GM12874 (cell line): Measurements from ENCODE around the gene OAS2.

Source experiments
- TF ChIP-seq, protein P1 (sequence below): IDR thresholded peaks from 2 replicates; pipeline ENCODE4 v1.5.1; 2011; ENCODE audit warnings: low read depth, mild to moderate bottlenecking, control low read depth, low read length, moderate library complexity; ENCODE audit not compliant: insufficient read depth

The OAS2 gene

DNA sequence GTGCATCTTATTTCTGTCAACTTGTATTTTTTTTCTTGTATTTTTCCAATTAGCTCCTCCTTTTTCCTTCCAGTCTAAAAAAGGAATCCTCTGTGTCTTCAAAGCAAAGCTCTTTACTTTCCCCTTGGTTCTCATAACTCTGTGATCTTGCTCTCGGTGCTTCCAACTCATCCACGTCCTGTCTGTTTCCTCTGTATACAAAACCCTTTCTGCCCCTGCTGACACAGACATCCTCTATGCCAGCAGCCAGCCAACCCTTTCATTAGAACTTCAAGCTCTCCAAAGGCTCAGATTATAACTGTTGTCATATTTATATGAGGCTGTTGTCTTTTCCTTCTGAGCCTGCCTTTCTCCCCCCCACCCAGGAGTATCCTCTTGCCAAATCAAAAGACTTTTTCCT is 32.4 kb downstream of the OAS2 start:
- TF ChIP-seq, protein P1, sequence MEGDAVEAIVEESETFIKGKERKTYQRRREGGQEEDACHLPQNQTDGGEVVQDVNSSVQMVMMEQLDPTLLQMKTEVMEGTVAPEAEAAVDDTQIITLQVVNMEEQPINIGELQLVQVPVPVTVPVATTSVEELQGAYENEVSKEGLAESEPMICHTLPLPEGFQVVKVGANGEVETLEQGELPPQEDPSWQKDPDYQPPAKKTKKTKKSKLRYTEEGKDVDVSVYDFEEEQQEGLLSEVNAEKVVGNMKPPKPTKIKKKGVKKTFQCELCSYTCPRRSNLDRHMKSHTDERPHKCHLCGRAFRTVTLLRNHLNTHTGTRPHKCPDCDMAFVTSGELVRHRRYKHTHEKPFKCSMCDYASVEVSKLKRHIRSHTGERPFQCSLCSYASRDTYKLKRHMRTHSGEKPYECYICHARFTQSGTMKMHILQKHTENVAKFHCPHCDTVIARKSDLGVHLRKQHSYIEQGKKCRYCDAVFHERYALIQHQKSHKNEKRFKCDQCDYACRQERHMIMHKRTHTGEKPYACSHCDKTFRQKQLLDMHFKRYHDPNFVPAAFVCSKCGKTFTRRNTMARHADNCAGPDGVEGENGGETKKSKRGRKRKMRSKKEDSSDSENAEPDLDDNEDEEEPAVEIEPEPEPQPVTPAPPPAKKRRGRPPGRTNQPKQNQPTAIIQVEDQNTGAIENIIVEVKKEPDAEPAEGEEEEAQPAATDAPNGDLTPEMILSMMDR: no peak

DNA sequence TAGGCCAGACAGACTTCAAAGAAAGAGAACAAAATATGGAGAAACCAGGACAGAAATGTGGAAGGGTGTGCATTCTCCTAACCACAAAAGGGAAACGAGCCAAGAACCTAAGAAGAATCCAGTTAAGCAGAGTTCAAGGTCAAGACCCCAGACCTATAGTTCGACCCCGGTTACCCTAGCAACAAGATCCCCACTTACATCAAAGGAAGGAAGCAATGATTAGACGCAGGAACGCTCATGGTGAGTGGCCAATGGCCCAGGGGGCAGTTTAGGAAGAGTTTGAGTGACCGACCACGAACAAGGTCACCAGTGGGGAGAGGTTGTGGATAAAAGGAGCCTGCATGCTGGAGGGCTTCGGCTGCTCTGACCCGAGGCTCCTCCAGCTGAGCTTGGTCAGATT is 36.2 kb downstream of the OAS2 start:
- TF ChIP-seq, protein P1: no peak

DNA sequence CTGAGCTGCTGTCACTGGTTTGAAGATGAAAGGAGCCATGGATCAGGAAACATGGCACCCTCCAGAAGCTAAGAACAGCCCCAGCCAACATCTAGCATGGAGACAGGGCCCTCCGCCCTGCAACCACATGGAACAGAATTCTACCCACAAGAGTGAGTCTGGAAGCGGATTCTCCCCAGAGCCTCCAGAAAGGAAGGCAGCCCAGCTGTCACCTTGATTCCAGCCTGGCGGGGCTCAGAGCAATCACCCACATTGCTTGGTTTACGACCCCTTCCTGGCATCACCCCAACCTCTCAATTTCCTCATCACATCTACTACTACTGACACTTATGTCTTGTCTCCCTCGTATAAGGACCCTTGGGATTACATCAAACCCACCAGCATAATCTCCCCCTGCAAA is 38.5 kb downstream of the OAS2 start:
- TF ChIP-seq, protein P1: no peak

DNA sequence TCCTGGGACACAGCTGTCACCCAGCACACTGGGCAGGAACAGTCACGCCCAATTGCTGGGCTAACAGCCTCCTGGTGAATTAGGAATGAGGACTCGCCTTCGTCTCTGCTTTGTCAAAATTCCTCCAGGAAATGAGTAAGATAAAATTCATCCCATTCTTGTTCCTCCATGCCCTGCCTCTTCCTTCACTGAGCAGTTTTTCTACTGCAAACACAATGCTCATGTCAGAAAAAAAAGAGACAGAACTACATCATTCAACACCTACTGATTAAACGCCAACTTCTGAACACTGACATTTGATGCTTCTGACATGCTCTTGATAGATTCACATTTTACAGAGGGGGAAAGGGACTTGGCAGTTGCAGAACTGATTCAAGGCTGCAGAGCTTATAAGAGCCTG is 40.7 kb downstream of the OAS2 start:
- TF ChIP-seq, protein P1: no peak

DNA sequence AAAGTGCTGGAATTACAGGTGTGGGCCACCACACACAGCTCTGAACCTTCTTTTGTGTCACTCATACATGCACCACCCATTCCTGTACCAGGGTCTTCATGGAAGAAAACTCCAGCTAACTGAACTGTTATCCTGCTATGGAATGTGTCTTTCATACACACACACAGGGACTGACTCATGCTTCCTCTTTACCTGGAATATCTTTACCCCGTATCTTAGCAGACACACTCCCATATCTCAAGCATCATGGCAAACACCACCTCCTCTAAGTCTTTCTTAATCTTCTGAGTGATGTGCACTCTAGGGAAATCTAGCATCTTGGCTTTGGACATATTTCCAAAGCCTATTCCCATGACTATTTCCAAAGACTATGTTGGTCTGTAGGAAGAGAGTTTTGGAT is 43.2 kb downstream of the OAS2 start:
- TF ChIP-seq, protein P1: no peak

DNA sequence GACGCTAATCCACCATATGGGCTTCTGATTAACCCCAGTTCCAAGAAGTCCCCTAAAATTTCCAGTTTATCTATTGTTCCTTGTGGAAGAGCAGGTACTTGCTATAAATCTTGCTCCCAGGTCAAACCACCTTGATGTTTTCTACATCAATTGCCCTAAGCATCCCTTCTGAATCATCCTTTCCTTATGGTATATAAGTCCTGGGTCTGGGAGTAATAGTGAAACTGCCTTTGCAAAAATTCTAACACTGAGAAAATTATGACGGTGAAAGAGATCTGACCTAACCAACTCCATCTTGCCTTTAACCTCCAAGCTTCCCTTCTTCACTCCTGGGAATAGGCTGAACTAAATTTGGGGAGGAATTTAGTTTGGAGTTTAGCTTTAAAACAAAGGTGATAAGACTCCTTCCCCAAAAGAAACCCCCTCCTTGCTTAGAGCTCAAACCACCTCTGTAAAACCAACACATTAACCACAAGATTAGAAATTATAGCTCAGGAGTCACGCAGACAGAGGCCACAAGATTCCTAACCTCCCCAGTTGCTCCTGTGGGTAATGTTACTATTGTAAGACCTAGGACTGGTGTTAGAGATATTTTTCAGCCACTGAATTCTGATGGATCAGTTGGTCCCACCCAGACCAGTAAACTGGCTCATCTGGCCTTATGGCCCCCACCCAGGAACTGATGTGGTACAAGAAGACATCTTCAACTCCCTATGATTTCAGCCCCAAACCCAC is 44.4 kb downstream of the OAS2 start:
- TF ChIP-seq, protein P1: no peak

DNA sequence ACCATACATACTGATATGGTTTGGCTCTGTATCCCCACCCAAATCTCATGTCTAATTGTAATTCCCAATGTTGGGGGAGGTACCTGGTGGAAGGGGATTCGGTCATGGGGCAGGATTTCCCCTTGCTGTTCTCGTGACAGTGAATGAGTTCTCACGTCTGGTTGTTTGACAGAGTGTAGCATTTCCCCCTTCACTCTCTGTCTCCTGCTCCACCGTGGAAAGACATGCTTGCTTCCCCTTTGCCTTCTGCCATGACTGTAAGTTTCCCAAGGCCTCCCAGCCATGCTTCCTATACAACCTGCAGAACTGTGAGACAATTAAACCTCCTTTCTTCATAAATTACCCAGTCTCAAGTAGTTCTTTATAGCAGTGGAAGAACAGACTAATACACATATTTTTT is 49.4 kb downstream of the OAS2 start:
- TF ChIP-seq, protein P1: no peak
